PC-9 (cell line): ENCODE data around the gene KIF21A. TPM values are rescaled to one million over a fixed set of nuclear protein-coding genes. Genes with fewer than 3 reads are reported as not detected.

Experiments
- BruUV-seq: library from RNA; stranded (reverse); fragments of 400-500 nt; replicated peaks from 2 replicates; lab custom pipeline; 2021; lab: Mats Ljungman, UMichigan
- CTCF ChIA-PET: fragments of 300-600 bp; sonication (Branson Sonifier 250); formaldehyde crosslinking; loops from one replicate; lab custom pipeline; 2022; ENCODE audit warnings: antibody characterized with exemption; lab: Charles Lee
- POLR2A ChIA-PET: fragments of 300-600 bp; sonication (Branson Sonifier 250); formaldehyde crosslinking; loops from one replicate; lab custom pipeline; 2022; ENCODE audit warnings: antibody characterized with exemption; ENCODE audit not compliant: unreplicated experiment; lab: Charles Lee
- DNase-seq, 2 experiments: peaks; one replicate each; pipeline versions ENCODE4 v3.0.0 to v3.0.0-alpha.2; 2015 to 2022; ENCODE audit warnings: mixed read lengths in 1 of 2
- H2AFZ ChIP-seq: fragments of 200-600 bp; sonication (generic); 2 replicates; pipeline ENCODE4 v1.8.1; 2017; ENCODE audit warnings: antibody characterized with exemption
- H3F3A ChIP-seq: fragments of 200-600 bp; sonication (generic); 2 replicates; pipeline ENCODE4 v1.8.1; 2017; ENCODE audit warnings: antibody characterized with exemption, mild to moderate bottlenecking, low read depth; ENCODE audit not compliant: insufficient read depth
- H3K27ac ChIP-seq: fragments of 200-600 bp; sonication (generic); 2 replicates; pipeline ENCODE4 v1.6.1; 2016; ENCODE audit warnings: mixed run types
- H3K27me3 ChIP-seq: fragments of 200-600 bp; sonication (generic); 2 replicates; pipeline ENCODE4 v1.6.1; 2016; ENCODE audit warnings: low read depth, mixed run types; ENCODE audit not compliant: insufficient read depth
- H3K36me3 ChIP-seq: fragments of 200-600 bp; sonication (generic); 2 replicates; pipeline ENCODE4 v1.6.1; 2016; ENCODE audit warnings: low read depth, mixed run types
- H3K4me1 ChIP-seq: fragments of 200-600 bp; sonication (generic); replicated peaks from 2 replicates; pipeline ENCODE4 v1.6.1; 2016; ENCODE audit warnings: mixed run types; ENCODE audit not compliant: insufficient read depth
- H3K4me2 ChIP-seq: fragments of 200-600 bp; sonication (generic); 2 replicates; pipeline ENCODE4 v1.6.1; 2017; ENCODE audit warnings: mixed run types
- H3K4me3 ChIP-seq: fragments of 200-600 bp; sonication (generic); 2 replicates; pipeline ENCODE4 v1.6.1; 2016; ENCODE audit warnings: mixed run types
- H3K79me2 ChIP-seq: fragments of 200-600 bp; sonication (generic); 2 replicates; pipeline ENCODE4 v1.6.1; 2017; ENCODE audit warnings: low read depth, mixed run types
- H3K9me2 ChIP-seq: fragments of 200-600 bp; sonication (generic); 2 replicates; pipeline ENCODE4 v1.8.1; 2017; ENCODE audit warnings: mild to moderate bottlenecking; ENCODE audit not compliant: insufficient read depth
- H3K9me3 ChIP-seq: fragments of 200-600 bp; sonication (generic); 2 replicates; pipeline ENCODE4 v1.8.1; 2016; ENCODE audit warnings: low read depth; ENCODE audit not compliant: insufficient read depth
- H4K20me1 ChIP-seq: fragments of 200-600 bp; sonication (generic); 2 replicates; pipeline ENCODE4 v1.8.1; 2017; ENCODE audit not compliant: insufficient read depth
- EZH2 ChIP-seq: fragments of 200-600 bp; sonication (generic); IDR thresholded peaks from 2 replicates; pipeline ENCODE4 v1.8.0; 2017; ENCODE audit warnings: antibody characterized with exemption, low read depth
- intact Hi-C: fragments of 100-400 bp; cut with micrococcal nuclease; formaldehyde crosslinking; loops from one replicate; pipeline ENCODE4 v1.10.0; 2022; ENCODE audit not compliant: unreplicated experiment
- total RNA-seq: library from RNA; stranded (reverse); gene quantifications from 2 replicates; pipeline ENCODE4 v1.2.3, GENCODE V29; 2021
- TF ChIP-seq, protein P1 (sequence below): fragments of 200-600 bp; sonication (generic); conservative IDR thresholded peaks from 2 replicates; pipeline ENCODE4 v1.6.1; 2017; ENCODE audit warnings: mixed run types, antibody characterized with exemption, mild to moderate bottlenecking, moderate library complexity

KIF21A gene
- total RNA-seq, 1 experiment from 2014 or later: 13.6 TPM

DNA sequence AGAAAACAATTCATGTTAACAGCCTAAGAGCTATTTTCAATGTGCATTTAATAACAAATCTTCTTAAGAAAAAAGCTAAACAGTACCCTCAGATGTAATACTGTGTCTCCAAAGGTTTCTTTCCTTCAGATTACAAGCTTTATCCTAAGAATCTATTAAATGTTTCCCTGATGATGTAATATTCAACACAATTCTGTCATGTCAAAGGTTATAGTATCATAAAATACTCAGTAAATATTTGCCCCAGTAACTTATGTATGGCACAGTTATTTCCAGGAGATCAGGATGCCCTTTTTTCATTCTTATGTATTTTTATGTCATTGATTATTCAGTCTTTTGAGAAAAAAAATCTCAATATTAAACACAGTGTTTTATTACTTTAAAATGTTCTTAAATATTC lies 128.4 kb downstream of the KIF21A start:
- H3K36me3 ChIP-seq: no peaks in the 10 kb centered on the region
- no peaks in the 10 kb centered on the region for H3K9me3 ChIP-seq
- no peak overlapping the region for H3K27ac ChIP-seq
- H3K79me2 ChIP-seq: no peaks in the 10 kb centered on the region
- H3K27me3 ChIP-seq: no peaks in the 10 kb centered on the region
- ChIA-PET CTCF (interaction anchor here (0.5 kb wide), 1 partner anchor 1240 kb away, joined by 3 read pairs; no protein-coding TSS in a partner anchor), POLR2A (no interaction called here)
- H2AFZ ChIP-seq: no peak overlapping the region
- no peak overlapping the region for H3K4me2 ChIP-seq
- intact Hi-C loops: no loop called here
- no TSS peak for BruUV-seq
- no peaks in the 10 kb centered on the region for H3F3A ChIP-seq
- no peaks in the 10 kb centered on the region for H3K4me1 ChIP-seq
- DNase-seq: no peak
- H3K9me2 ChIP-seq: no peaks in the 10 kb centered on the region
- H3K4me3 ChIP-seq: no peak overlapping the region
- no peaks in the 10 kb centered on the region for H4K20me1 ChIP-seq
- TF ChIP-seq EZH2: no peak
- TF ChIP-seq, protein P1, sequence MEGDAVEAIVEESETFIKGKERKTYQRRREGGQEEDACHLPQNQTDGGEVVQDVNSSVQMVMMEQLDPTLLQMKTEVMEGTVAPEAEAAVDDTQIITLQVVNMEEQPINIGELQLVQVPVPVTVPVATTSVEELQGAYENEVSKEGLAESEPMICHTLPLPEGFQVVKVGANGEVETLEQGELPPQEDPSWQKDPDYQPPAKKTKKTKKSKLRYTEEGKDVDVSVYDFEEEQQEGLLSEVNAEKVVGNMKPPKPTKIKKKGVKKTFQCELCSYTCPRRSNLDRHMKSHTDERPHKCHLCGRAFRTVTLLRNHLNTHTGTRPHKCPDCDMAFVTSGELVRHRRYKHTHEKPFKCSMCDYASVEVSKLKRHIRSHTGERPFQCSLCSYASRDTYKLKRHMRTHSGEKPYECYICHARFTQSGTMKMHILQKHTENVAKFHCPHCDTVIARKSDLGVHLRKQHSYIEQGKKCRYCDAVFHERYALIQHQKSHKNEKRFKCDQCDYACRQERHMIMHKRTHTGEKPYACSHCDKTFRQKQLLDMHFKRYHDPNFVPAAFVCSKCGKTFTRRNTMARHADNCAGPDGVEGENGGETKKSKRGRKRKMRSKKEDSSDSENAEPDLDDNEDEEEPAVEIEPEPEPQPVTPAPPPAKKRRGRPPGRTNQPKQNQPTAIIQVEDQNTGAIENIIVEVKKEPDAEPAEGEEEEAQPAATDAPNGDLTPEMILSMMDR: no peak

DNA sequence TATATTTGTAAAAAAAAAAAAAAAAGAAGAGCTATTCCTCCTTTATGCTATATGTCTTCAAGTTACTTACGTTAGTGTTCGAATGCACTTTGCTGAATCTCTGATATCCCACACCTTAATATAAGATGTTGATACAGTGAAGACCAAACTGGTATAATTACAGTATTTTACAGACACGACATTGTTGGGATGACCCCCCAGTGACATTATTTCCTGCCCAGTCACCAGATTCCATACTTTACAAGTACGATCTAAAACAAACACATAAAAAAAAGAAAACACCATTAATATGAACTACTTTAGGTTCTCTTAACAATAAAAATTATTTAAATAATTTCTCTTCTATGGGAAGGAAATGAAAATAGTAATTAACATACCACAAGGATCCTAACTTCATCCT lies 133.4 kb downstream of the KIF21A start:
- Histone ChIP-seq H4K20me1 (no peaks in the 10 kb centered on the region), H3K36me3 (no peaks in the 10 kb centered on the region), H3K27ac (no peak overlapping the region), H3K27me3 (no peaks in the 10 kb centered on the region), H3K4me3 (no peak overlapping the region), H3K4me2 (no peak overlapping the region), H3K4me1 (no peaks in the 10 kb centered on the region), H2AFZ (no peak overlapping the region), H3F3A (no peaks in the 10 kb centered on the region), H3K9me2 (no peaks in the 10 kb centered on the region), H3K79me2 (no peaks in the 10 kb centered on the region), H3K9me3 (no peaks in the 10 kb centered on the region)
- intact Hi-C loops: no loop called here
- ChIA-PET POLR2A (no interaction called here), CTCF (no interaction called here)
- no TSS peak for BruUV-seq
- no peak for TF ChIP-seq EZH2
- TF ChIP-seq, protein P1: no peak
- no peak for DNase-seq

DNA sequence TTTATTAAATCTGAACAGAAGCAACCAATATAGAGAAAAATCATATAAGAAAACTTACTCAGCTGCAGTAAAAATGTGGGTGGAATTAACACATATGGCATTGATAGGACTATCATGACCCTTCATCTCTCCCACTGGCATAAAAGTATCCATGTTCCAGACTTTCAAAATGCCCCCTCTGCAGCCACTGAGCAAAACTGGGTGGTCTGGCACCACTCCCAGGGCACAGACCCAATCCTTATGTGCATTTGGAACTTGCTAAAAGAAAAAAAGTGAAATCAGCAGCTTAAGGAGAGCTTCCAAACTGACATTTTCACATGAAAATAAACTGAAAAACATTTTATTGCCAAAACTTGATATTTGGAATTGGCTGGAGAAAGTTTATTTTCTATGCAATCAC lies 141.5 kb downstream of the KIF21A start:
- ChIA-PET CTCF (no interaction called here), POLR2A (no interaction called here)
- no TSS peak for BruUV-seq
- no peaks in the 10 kb centered on the region for H4K20me1 ChIP-seq
- no peaks in the 10 kb centered on the region for H3K27me3 ChIP-seq
- no peak overlapping the region for H3K27ac ChIP-seq
- no peaks in the 10 kb centered on the region for H3K36me3 ChIP-seq
- H3K79me2 ChIP-seq: no peaks in the 10 kb centered on the region
- no peak overlapping the region for H3K4me3 ChIP-seq
- no peaks in the 10 kb centered on the region for H3F3A ChIP-seq
- H3K4me1 ChIP-seq: no peaks in the 10 kb centered on the region
- H3K4me2 ChIP-seq: no peak overlapping the region
- no peaks in the 10 kb centered on the region for H3K9me2 ChIP-seq
- TF ChIP-seq EZH2: no peak
- TF ChIP-seq, protein P1: no peak
- H3K9me3 ChIP-seq: no peaks in the 10 kb centered on the region
- intact Hi-C loops: no loop called here
- no peak overlapping the region for H2AFZ ChIP-seq
- no peak for DNase-seq
